Measurements from ENCODE around the gene PDE6C.

DNA sequence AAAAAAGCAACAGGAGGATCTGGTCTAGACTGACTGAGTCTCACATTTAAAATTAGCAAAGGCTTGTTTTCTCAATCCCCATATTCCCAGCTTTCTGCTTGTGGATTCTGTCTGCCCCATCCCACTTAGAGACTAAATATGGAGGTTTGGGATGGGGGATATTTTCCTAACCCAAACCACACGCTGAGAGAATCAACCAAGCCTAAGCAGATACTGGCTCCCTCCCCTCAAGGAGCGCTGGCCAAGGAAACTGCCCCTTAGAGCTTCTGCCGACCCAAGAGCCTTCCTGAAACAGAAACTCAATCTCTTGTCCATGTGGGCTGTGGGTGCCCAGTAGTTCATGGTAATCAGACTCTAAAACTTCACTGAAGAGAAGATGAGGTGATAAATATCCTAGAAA is 42.0 kb upstream of the PDE6C start:
- TF ChIP-seq GATA3 (IDR thresholded peaks at IDR 0.05; ENCODE audit: low read depth, low read length), result no peak
- TF ChIP-seq GATA2 (IDR thresholded peaks at IDR 0.05; ENCODE audit: low read depth, low read length), result no peak

Measured in SH-SY5Y (cell line).